PFSK-1 (cell line): ENCODE measurements around the gene ABCA8.

Experiments
- TAF1 ChIP-seq: IDR thresholded peaks from 2 replicates; pipeline ENCODE4 v1.6.1; 2012; ENCODE audit warnings: low read length, control low read depth, borderline replicate concordance; ENCODE audit not compliant: insufficient read depth
- TF ChIP-seq, protein P1 (sequence below), 2 experiments: IDR thresholded peaks; 2 replicates each; pipeline versions ENCODE4 v1.6.1 to v1.8.0; 2011 to 2012; ENCODE audit warnings: low read depth in 2 of 2, low read length in 2 of 2, control low read depth in 1 of 2, inconsistent platforms in 1 of 2, mild to moderate bottlenecking in 1 of 2, moderate library complexity in 1 of 2; ENCODE audit not compliant: insufficient read depth in 1 of 2

DNA sequence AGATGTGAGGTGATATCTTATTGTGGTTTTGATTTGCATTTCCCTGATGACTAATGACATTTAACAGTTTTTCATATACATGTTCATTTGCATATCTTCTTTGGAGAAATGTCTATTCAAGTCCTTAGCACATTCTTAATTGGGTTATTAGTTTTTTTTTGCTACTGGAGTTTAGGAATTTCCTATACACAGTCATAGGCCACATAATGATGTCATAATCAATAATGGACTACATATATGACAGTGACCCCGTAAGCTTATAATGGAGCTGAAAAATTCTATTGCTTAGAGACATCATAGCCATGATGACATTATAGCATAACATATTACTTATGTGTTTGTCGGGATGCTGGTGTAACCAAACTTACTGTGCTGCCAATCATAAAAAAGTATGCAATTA lies 83.7 kb downstream of the ABCA8 start:
- TF ChIP-seq, protein P1, sequence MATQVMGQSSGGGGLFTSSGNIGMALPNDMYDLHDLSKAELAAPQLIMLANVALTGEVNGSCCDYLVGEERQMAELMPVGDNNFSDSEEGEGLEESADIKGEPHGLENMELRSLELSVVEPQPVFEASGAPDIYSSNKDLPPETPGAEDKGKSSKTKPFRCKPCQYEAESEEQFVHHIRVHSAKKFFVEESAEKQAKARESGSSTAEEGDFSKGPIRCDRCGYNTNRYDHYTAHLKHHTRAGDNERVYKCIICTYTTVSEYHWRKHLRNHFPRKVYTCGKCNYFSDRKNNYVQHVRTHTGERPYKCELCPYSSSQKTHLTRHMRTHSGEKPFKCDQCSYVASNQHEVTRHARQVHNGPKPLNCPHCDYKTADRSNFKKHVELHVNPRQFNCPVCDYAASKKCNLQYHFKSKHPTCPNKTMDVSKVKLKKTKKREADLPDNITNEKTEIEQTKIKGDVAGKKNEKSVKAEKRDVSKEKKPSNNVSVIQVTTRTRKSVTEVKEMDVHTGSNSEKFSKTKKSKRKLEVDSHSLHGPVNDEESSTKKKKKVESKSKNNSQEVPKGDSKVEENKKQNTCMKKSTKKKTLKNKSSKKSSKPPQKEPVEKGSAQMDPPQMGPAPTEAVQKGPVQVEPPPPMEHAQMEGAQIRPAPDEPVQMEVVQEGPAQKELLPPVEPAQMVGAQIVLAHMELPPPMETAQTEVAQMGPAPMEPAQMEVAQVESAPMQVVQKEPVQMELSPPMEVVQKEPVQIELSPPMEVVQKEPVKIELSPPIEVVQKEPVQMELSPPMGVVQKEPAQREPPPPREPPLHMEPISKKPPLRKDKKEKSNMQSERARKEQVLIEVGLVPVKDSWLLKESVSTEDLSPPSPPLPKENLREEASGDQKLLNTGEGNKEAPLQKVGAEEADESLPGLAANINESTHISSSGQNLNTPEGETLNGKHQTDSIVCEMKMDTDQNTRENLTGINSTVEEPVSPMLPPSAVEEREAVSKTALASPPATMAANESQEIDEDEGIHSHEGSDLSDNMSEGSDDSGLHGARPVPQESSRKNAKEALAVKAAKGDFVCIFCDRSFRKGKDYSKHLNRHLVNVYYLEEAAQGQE (IDR thresholded peaks at IDR 0.05; ENCODE audit: insufficient read depth in 1 of 2, low read depth in 2 of 2, low read length in 2 of 2) = no peak
- no peak for TF ChIP-seq TAF1
